ENCODE data around the gene GUCY2C.

Gene GUCY2C

DNA sequence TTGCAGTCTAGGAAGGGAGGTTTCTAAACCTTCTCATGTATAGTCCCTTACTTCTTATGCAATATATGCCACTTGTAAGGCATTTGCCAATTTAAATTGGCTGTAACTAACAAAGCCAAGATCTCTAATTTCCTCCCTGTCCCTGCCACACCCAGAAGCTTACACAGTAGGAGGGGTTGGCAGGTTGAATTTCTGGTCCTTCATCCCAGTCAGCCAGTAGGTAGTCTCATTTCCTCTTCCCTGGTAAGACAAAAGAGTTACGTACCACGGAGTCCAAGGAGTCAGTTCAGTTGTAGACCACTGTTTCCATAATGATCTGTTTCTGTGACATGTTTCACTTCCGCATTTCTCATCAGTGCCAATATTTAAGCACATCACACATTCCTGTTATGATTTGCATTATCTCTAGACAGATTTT lies 81.7 kb downstream of the GUCY2C start (continued):
- TF ChIP-seq ZNF146 (tag by site-specific recombination; IDR thresholded peaks at IDR 0.05) (no peak), MZF1 (tag by site-specific recombination; IDR thresholded peaks at IDR 0.05; ENCODE audit: borderline replicate concordance) (no peak), ZNF670 (tag by site-specific recombination; IDR thresholded peaks at IDR 0.05; ENCODE audit: low read depth) (no peak), ZNF624 (tag by site-specific recombination; IDR thresholded peaks at IDR 0.05) (no peak), ZBTB21 (tag by site-specific recombination; IDR thresholded peaks at IDR 0.05) (no peak)
- TF ChIP-seq, protein P1, sequence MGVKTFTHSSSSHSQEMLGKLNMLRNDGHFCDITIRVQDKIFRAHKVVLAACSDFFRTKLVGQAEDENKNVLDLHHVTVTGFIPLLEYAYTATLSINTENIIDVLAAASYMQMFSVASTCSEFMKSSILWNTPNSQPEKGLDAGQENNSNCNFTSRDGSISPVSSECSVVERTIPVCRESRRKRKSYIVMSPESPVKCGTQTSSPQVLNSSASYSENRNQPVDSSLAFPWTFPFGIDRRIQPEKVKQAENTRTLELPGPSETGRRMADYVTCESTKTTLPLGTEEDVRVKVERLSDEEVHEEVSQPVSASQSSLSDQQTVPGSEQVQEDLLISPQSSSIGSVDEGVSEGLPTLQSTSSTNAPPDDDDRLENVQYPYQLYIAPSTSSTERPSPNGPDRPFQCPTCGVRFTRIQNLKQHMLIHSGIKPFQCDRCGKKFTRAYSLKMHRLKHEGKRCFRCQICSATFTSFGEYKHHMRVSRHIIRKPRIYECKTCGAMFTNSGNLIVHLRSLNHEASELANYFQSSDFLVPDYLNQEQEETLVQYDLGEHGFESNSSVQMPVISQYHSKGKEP (tag by site-specific recombination; IDR thresholded peaks at IDR 0.05): no peak
- TF ChIP-seq, protein P2, sequence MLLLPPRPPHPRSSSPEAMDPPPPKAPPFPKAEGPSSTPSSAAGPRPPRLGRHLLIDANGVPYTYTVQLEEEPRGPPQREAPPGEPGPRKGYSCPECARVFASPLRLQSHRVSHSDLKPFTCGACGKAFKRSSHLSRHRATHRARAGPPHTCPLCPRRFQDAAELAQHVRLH (tag by site-specific recombination; IDR thresholded peaks at IDR 0.05): no peak

DNA sequence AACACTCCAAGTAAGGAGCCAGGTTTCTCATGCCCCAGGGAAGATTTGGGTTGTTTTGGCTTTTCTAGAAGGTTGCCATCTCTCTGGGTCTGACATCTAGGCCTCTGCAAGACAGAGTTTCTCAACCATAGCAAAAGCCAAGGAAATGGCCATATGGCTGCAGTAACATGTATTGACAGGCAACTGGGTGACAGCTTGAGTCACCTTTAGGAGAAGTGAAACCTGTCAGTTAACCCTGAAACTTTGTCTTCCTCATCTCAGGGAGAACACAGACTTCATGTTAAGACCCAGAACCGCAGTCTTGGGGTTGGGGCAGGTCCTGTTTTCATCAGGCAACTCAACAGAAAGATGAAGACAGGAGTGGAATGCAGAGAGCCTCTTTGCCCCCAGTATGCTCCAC lies 82.7 kb downstream of the GUCY2C start:
- Histone ChIP-seq H3K9me3 (ENCODE audit: control insufficient read depth, insufficient read depth, low read depth, low read length) (no peaks in the 10 kb centered on the region), H3K36me3 (ENCODE audit: control insufficient read depth in 2 of 2, insufficient read depth in 1 of 2, low read length in 2 of 2) (no peaks in the 10 kb centered on the region), H3K4me1 (ENCODE audit: control insufficient read depth, insufficient read depth, low read length) (no peaks in the 10 kb centered on the region), H3K27ac (ENCODE audit: extremely low read depth, low read depth, low read length) (no peak overlapping the region), H3K4me3 (ENCODE audit: low read depth, low read length) (no peak overlapping the region)
- POLR2A ChIA-PET: no interaction called here
- TF ChIP-seq, protein P3, sequence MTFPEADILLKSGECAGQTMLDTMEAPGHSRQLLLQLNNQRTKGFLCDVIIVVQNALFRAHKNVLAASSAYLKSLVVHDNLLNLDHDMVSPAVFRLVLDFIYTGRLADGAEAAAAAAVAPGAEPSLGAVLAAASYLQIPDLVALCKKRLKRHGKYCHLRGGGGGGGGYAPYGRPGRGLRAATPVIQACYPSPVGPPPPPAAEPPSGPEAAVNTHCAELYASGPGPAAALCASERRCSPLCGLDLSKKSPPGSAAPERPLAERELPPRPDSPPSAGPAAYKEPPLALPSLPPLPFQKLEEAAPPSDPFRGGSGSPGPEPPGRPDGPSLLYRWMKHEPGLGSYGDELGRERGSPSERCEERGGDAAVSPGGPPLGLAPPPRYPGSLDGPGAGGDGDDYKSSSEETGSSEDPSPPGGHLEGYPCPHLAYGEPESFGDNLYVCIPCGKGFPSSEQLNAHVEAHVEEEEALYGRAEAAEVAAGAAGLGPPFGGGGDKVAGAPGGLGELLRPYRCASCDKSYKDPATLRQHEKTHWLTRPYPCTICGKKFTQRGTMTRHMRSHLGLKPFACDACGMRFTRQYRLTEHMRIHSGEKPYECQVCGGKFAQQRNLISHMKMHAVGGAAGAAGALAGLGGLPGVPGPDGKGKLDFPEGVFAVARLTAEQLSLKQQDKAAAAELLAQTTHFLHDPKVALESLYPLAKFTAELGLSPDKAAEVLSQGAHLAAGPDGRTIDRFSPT (tag by site-specific recombination; IDR thresholded peaks at IDR 0.05): no peak
- TF ChIP-seq ZBTB48 (tag by site-specific recombination; IDR thresholded peaks at IDR 0.05) (no peak), ZNF114 (tag by site-specific recombination; IDR thresholded peaks at IDR 0.05) (no peak), ZNF654 (tag by site-specific recombination; IDR thresholded peaks at IDR 0.05; ENCODE audit: low read depth) (no peak), ZNF155 (tag by site-specific recombination; IDR thresholded peaks at IDR 0.05) (no peak), YY1 (tag by site-specific recombination; IDR thresholded peaks at IDR 0.05) (no peak), ZNF571 (tag by site-specific recombination; IDR thresholded peaks at IDR 0.05) (no peak), ZFP41 (tag by site-specific recombination; IDR thresholded peaks at IDR 0.05; ENCODE audit: borderline replicate concordance) (no peak), GLIS2 (tag by site-specific recombination; IDR thresholded peaks at IDR 0.05) (no peak)
- TF ChIP-seq, protein P4, sequence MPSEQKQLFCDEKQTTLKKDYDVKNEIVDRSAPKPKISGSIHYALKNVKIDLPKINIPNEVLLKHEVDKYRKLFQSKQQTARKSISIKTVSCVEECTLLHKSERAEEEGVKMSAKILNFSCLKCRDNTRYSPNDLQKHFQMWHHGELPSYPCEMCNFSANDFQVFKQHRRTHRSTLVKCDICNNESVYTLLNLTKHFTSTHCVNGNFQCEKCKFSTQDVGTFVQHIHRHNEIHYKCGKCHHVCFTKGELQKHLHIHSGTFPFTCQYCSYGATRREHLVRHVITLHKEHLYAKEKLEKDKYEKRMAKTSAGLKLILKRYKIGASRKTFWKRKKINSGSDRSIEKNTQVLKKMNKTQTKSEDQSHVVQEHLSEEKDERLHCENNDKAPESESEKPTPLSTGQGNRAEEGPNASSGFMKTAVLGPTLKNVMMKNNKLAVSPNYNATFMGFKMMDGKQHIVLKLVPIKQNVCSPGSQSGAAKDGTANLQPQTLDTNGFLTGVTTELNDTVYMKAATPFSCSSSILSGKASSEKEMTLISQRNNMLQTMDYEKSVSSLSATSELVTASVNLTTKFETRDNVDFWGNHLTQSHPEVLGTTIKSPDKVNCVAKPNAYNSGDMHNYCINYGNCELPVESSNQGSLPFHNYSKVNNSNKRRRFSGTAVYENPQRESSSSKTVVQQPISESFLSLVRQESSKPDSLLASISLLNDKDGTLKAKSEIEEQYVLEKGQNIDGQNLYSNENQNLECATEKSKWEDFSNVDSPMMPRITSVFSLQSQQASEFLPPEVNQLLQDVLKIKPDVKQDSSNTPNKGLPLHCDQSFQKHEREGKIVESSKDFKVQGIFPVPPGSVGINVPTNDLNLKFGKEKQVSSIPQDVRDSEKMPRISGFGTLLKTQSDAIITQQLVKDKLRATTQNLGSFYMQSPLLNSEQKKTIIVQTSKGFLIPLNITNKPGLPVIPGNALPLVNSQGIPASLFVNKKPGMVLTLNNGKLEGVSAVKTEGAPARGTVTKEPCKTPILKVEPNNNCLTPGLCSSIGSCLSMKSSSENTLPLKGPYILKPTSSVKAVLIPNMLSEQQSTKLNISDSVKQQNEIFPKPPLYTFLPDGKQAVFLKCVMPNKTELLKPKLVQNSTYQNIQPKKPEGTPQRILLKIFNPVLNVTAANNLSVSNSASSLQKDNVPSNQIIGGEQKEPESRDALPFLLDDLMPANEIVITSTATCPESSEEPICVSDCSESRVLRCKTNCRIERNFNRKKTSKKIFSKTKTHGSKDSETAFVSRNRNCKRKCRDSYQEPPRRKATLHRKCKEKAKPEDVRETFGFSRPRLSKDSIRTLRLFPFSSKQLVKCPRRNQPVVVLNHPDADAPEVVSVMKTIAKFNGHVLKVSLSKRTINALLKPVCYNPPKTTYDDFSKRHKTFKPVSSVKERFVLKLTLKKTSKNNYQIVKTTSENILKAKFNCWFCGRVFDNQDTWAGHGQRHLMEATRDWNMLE (tag by site-specific recombination; conservative IDR thresholded peaks at IDR 0.05; ENCODE audit: low read depth): no peak
- TF ChIP-seq, protein P1 (tag by site-specific recombination; IDR thresholded peaks at IDR 0.05): no peak
- TF ChIP-seq, protein P5, sequence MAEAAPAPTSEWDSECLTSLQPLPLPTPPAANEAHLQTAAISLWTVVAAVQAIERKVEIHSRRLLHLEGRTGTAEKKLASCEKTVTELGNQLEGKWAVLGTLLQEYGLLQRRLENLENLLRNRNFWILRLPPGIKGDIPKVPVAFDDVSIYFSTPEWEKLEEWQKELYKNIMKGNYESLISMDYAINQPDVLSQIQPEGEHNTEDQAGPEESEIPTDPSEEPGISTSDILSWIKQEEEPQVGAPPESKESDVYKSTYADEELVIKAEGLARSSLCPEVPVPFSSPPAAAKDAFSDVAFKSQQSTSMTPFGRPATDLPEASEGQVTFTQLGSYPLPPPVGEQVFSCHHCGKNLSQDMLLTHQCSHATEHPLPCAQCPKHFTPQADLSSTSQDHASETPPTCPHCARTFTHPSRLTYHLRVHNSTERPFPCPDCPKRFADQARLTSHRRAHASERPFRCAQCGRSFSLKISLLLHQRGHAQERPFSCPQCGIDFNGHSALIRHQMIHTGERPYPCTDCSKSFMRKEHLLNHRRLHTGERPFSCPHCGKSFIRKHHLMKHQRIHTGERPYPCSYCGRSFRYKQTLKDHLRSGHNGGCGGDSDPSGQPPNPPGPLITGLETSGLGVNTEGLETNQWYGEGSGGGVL (tag by site-specific recombination; IDR thresholded peaks at IDR 0.05): no peak
- CTCF ChIA-PET: no interaction called here
